ENCODE results near the gene PLEKHO1.

The PLEKHO1 gene, protein sequence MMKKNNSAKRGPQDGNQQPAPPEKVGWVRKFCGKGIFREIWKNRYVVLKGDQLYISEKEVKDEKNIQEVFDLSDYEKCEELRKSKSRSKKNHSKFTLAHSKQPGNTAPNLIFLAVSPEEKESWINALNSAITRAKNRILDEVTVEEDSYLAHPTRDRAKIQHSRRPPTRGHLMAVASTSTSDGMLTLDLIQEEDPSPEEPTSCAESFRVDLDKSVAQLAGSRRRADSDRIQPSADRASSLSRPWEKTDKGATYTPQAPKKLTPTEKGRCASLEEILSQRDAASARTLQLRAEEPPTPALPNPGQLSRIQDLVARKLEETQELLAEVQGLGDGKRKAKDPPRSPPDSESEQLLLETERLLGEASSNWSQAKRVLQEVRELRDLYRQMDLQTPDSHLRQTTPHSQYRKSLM

GRCh38 chr1:150149271-150150132, at the start of gene PLEKHO1:
TSS of gene PLEKHO1 (plus strand) at chr1:150149916. CDS start at chr1:150150258, 342 bp downstream.
- TF ChIP-seq, protein P1, sequence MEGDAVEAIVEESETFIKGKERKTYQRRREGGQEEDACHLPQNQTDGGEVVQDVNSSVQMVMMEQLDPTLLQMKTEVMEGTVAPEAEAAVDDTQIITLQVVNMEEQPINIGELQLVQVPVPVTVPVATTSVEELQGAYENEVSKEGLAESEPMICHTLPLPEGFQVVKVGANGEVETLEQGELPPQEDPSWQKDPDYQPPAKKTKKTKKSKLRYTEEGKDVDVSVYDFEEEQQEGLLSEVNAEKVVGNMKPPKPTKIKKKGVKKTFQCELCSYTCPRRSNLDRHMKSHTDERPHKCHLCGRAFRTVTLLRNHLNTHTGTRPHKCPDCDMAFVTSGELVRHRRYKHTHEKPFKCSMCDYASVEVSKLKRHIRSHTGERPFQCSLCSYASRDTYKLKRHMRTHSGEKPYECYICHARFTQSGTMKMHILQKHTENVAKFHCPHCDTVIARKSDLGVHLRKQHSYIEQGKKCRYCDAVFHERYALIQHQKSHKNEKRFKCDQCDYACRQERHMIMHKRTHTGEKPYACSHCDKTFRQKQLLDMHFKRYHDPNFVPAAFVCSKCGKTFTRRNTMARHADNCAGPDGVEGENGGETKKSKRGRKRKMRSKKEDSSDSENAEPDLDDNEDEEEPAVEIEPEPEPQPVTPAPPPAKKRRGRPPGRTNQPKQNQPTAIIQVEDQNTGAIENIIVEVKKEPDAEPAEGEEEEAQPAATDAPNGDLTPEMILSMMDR (conservative IDR thresholded peaks at IDR 0.05; ENCODE audit: low read depth, low read length) = no peak
- peak; percentile 85 for DNase-seq (ENCODE audit: low read depth)

GRCh38 chr1:150102986-150103385, 46.7 kb upstream of the PLEKHO1 start:
- DNase-seq (ENCODE audit: low read depth) = no peak
- TF ChIP-seq, protein P1 (conservative IDR thresholded peaks at IDR 0.05; ENCODE audit: low read depth, low read length) = no peak
- no peak overlapping the region for H3K4me3 ChIP-seq (ENCODE audit: low read depth, low read length)

More at GRCh38 chr1:150149271-150150132, at the start of gene PLEKHO1:
- peak within 1 kb of the TSS; percentile 67 for H3K4me3 ChIP-seq (ENCODE audit: low read depth, low read length)

GRCh38 chr1:150106341-150106740, 43.4 kb upstream of the PLEKHO1 start:
- peak; percentile 34 for DNase-seq (ENCODE audit: low read depth)
- TF ChIP-seq, protein P1 (conservative IDR thresholded peaks at IDR 0.05; ENCODE audit: low read depth, low read length) = no peak
- no peak overlapping the region for H3K4me3 ChIP-seq (ENCODE audit: low read depth, low read length)

DNA sequence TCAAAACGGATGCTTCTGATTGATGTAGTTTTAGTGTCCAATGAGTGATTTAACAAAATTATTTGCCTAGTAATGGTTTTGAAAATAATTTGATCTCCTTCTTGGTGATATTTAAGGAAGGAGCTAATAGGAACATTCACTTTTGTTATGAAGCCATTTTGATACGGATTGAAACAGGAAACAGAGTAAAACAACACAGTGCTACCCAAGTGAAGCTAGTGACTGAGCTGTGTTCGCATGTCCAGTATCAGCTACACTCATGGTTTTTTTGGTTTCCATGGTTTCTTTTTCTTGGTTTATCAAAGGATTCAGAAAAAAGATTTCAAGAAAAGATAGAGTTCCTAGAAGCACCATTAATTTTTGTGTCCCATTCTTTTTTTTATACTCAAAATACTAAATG, 40.1 kb upstream of the PLEKHO1 start:
- no peak overlapping the region for H3K4me3 ChIP-seq (ENCODE audit: low read depth, low read length)
- no peak for DNase-seq (ENCODE audit: low read depth)
- TF ChIP-seq, protein P1 (conservative IDR thresholded peaks at IDR 0.05; ENCODE audit: low read depth, low read length) = no peak

DNA sequence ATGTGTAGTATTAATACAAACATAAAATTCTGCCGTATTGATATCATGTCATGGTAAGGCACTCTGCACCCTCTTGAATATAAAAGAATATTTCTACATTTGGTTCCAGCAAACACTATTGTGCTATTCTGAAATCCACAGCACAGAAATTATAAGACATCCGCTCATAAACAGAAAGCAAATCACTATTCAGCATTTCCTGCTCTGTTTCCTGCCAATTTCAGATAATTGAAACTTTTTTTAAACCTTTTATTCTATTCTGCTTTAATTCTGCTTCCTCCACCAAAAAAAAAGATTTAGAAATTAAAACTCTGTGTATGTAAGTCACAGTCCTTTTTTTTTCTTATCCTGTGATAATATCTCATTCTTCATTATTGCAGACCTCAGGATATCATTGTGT, 39.6 kb upstream of the PLEKHO1 start:
- DNase-seq (ENCODE audit: low read depth) = no peak
- TF ChIP-seq, protein P1 (conservative IDR thresholded peaks at IDR 0.05; ENCODE audit: low read depth, low read length) = no peak
- no peak overlapping the region for H3K4me3 ChIP-seq (ENCODE audit: low read depth, low read length)

- DNase-seq (ENCODE audit: low read depth) = no peak
- H3K4me3 ChIP-seq (ENCODE audit: low read depth, low read length) = no peak overlapping the region
- TF ChIP-seq, protein P1 (conservative IDR thresholded peaks at IDR 0.05; ENCODE audit: low read depth, low read length) = no peak
These were observed 38.0 kb upstream of the PLEKHO1 start for GRCh38 chr1:150111670-150112069.

All from choroid plexus epithelial cell (primary cell).